ENCODE measurements around the gene TXNDC11. TPM values are rescaled to one million over a fixed set of nuclear protein-coding genes. Genes with fewer than 3 reads are reported as not detected.

Gene TXNDC11
- total and polyA plus RNA-seq, 9 of the 15 experiments (the other 6 are each of a cell fraction or from before 2014, with no cell fraction given) = 0.66 to 32.6 (median 26.2) TPM

- TF ChIP-seq ZBTB11 (CRISPR knock-in tag; IDR thresholded peaks at IDR 0.05) = peak in 1 of 3 experiments; percentile 55; a peak in 1 of 6 replicates
- no peak for TF ChIP-seq MYC (IDR thresholded peaks at IDR 0.05; ENCODE audit: low read depth, low read length)
- TF ChIP-seq MYC (CRISPR knock-in tag; IDR thresholded peaks at IDR 0.05; ENCODE audit: borderline replicate concordance, low read depth) = no peak
- no peak for TF ChIP-seq FOXK1 (CRISPR knock-in tag; IDR thresholded peaks at IDR 0.05; ENCODE audit: borderline replicate concordance)
- TF ChIP-seq NRF1 (conservative IDR thresholded peaks at IDR 0.05 in 1 of 2, IDR thresholded peaks at IDR 0.05 in 1 of 2) = no peak
- no peak for TF ChIP-seq ZNF274 (IDR thresholded peaks at IDR 0.05; ENCODE audit: borderline replicate concordance, low read depth, low read length)
- TF ChIP-seq RFX1 (IDR thresholded peaks at IDR 0.05) = no peak
- TF ChIP-seq, protein P1, sequence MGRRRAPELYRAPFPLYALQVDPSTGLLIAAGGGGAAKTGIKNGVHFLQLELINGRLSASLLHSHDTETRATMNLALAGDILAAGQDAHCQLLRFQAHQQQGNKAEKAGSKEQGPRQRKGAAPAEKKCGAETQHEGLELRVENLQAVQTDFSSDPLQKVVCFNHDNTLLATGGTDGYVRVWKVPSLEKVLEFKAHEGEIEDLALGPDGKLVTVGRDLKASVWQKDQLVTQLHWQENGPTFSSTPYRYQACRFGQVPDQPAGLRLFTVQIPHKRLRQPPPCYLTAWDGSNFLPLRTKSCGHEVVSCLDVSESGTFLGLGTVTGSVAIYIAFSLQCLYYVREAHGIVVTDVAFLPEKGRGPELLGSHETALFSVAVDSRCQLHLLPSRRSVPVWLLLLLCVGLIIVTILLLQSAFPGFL (CRISPR knock-in tag; IDR thresholded peaks at IDR 0.05) = no peak
- TF ChIP-seq, protein P2, sequence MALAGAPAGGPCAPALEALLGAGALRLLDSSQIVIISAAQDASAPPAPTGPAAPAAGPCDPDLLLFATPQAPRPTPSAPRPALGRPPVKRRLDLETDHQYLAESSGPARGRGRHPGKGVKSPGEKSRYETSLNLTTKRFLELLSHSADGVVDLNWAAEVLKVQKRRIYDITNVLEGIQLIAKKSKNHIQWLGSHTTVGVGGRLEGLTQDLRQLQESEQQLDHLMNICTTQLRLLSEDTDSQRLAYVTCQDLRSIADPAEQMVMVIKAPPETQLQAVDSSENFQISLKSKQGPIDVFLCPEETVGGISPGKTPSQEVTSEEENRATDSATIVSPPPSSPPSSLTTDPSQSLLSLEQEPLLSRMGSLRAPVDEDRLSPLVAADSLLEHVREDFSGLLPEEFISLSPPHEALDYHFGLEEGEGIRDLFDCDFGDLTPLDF (CRISPR knock-in tag; IDR thresholded peaks at IDR 0.05) = no peak
- no peak for TF ChIP-seq C11orf30 (IDR thresholded peaks at IDR 0.05; ENCODE audit: low read depth)
- TF ChIP-seq MXI1 (IDR thresholded peaks at IDR 0.05; ENCODE audit: low read depth, low read length) = no peak
- peak; percentile 72; the same call in 1 of the 2 replicates for TF ChIP-seq LEF1 (IDR thresholded peaks at IDR 0.05)
- TF ChIP-seq FOXP1 (CRISPR knock-in tag; IDR thresholded peaks at IDR 0.05) = no peak
- peak; percentile 40 for TF ChIP-seq FOSL1 (tag; conservative IDR thresholded peaks at IDR 0.05)
- TF ChIP-seq TRIM24 (IDR thresholded peaks at IDR 0.05) = no peak
- TF ChIP-seq ZNF444 (CRISPR knock-in tag; IDR thresholded peaks at IDR 0.05) = no peak
- TF ChIP-seq FOXM1 (IDR thresholded peaks at IDR 0.05; ENCODE audit: low read depth) = peak; percentile 67
- TF ChIP-seq FOXM1 (CRISPR knock-in tag; IDR thresholded peaks at IDR 0.05; ENCODE audit: low read depth) = no peak
- TF ChIP-seq PML (IDR thresholded peaks at IDR 0.05; ENCODE audit: low read length) = peak; percentile 28; the same call in 1 of the 2 replicates
- no peak for TF ChIP-seq ZC3H4 (CRISPR knock-in tag; IDR thresholded peaks at IDR 0.05; ENCODE audit: borderline replicate concordance)
- TF ChIP-seq ARID1B (IDR thresholded peaks at IDR 0.05) = peak; percentile 94
- no peak for TF ChIP-seq MIER1 (IDR thresholded peaks at IDR 0.05; ENCODE audit: low read depth)
- no peak for TF ChIP-seq PCBP1 (IDR thresholded peaks at IDR 0.05; ENCODE audit: low read depth, low read length, poor library complexity, severe bottlenecking)
- TF ChIP-seq KAT7 (CRISPR knock-in tag; IDR thresholded peaks at IDR 0.05; ENCODE audit: borderline replicate concordance) = no peak
These were observed 8.5 kb downstream of the TXNDC11 start (continued) for GRCh38 chr16:11734025-11734652.
